ENCODE data around the gene BIK.

DNA sequence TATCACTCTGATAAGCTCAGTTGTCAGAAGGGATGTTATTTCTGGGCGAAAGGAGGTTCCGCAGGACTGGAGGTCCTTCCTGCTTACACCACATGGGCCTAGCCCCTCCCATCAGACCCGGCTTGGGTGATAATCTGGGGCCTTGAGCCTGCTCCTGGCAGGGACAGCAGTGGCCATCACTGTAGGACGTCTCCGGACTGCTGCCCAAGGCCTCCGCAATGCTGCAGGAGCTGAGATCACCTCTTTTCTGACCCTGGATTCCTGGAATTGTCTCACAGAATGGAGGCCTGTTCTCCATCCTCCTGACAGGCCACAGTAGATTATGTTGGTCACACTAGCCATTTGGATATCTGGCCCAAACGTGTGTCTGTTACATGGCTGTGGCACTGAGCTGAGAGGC is 9.2 kb upstream of the BIK start:
- TF ChIP-seq, protein P1, sequence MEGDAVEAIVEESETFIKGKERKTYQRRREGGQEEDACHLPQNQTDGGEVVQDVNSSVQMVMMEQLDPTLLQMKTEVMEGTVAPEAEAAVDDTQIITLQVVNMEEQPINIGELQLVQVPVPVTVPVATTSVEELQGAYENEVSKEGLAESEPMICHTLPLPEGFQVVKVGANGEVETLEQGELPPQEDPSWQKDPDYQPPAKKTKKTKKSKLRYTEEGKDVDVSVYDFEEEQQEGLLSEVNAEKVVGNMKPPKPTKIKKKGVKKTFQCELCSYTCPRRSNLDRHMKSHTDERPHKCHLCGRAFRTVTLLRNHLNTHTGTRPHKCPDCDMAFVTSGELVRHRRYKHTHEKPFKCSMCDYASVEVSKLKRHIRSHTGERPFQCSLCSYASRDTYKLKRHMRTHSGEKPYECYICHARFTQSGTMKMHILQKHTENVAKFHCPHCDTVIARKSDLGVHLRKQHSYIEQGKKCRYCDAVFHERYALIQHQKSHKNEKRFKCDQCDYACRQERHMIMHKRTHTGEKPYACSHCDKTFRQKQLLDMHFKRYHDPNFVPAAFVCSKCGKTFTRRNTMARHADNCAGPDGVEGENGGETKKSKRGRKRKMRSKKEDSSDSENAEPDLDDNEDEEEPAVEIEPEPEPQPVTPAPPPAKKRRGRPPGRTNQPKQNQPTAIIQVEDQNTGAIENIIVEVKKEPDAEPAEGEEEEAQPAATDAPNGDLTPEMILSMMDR (IDR thresholded peaks at IDR 0.05), result no peak
- no peak for TF ChIP-seq ZFX (IDR thresholded peaks at IDR 0.05; ENCODE audit: borderline replicate concordance)
